HL-60 (cell line): ENCODE data around the gene ABCD3.

Experiments used
- DNase-seq, 2 experiments: peaks; one replicate each; pipeline ENCODE4 v3.0.0-alpha.2; 2010 to 2020; ENCODE audit warnings: low read depth in 1 of 2, low spot score in 1 of 2
- H3K27ac ChIP-seq: fragments of 250-450 bp; sonication (Bioruptor Pico); replicated peaks from 2 replicates; pipeline ENCODE4 v1.5.1; 2020; ENCODE audit warnings: mild to moderate bottlenecking, moderate library complexity
- H3K27me3 ChIP-seq: fragments of 250-450 bp; sonication (Bioruptor Pico); 2 replicates; pipeline ENCODE4 v1.5.1; 2021; ENCODE audit warnings: mild to moderate bottlenecking, moderate library complexity; ENCODE audit not compliant: insufficient read depth, poor library complexity, severe bottlenecking
- H3K4me3 ChIP-seq: replicated peaks from 2 replicates; pipeline ENCODE4 v1.5.1; 2011; ENCODE audit warnings: mild to moderate bottlenecking, control low read depth, low read length; ENCODE audit not compliant: insufficient read depth
- CTCF ChIP-seq: IDR thresholded peaks from one replicate; pipeline ENCODE4 v1.5.1; 2011; ENCODE audit warnings: low read length, control low read depth, inconsistent platforms; ENCODE audit not compliant: insufficient read depth
- GABPA ChIP-seq: IDR thresholded peaks from 2 replicates; pipeline ENCODE4 v1.6.1; 2012; ENCODE audit warnings: low read depth
- POLR2AphosphoS5 ChIP-seq: IDR thresholded peaks from 2 replicates; pipeline ENCODE4 v1.6.1; 2012; ENCODE audit warnings: low read depth
- REST ChIP-seq: IDR thresholded peaks from 2 replicates; pipeline ENCODE4 v1.6.1; 2012; ENCODE audit warnings: low read depth; ENCODE audit not compliant: insufficient replicate concordance
- SPI1 ChIP-seq: IDR thresholded peaks from 2 replicates; pipeline ENCODE4 v1.6.1; 2012; ENCODE audit warnings: low read depth, mild to moderate bottlenecking, borderline replicate concordance

Gene ABCD3

DNA sequence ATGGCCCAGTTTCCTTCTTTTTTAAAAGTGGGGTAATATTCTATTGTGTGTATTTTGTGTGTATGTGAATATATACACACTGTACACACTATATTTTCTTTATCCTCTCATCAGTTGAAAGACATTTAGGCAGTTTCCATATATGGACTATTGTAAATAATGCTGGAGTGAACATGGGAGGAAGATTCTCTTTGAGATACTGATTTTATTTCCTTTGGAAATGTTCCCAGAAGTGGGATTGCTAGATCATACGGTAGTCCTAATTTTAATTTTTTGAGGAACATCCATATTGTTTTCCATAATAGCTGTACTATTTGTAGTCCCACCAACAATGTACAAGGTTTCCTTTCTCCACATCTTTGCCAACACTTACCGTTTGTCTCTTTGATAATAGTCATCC lies 72.4 kb downstream of the ABCD3 start:
- TF ChIP-seq CTCF (no peak), REST (no peak), SPI1 (no peak), POLR2AphosphoS5 (no peak), GABPA (no peak)
- Histone ChIP-seq H3K27me3 (no peaks in the 10 kb centered on the region), H3K4me3 (no peak overlapping the region), H3K27ac (no peak overlapping the region)
- no peak for DNase-seq

GRCh38 chr1:94496076-94496755 lies 78.0 kb downstream of the ABCD3 start:
- DNase-seq = no peak
- H3K27ac ChIP-seq = no peak overlapping the region
- no peaks in the 10 kb centered on the region for H3K27me3 ChIP-seq
- no peak overlapping the region for H3K4me3 ChIP-seq
- TF ChIP-seq POLR2AphosphoS5 (no peak), REST (no peak), CTCF (no peak), GABPA (no peak), SPI1 (no peak)

GRCh38 chr1:94501426-94501825 lies 83.2 kb downstream of the ABCD3 start:
- Histone ChIP-seq H3K27ac (no peak overlapping the region), H3K27me3 (no peaks in the 10 kb centered on the region), H3K4me3 (no peak overlapping the region)
- TF ChIP-seq REST (no peak), CTCF (no peak), GABPA (no peak), POLR2AphosphoS5 (no peak), SPI1 (no peak)
- DNase-seq = no peak
